Kidney (tissue), 14 donors: ENCODE measurements around the gene VENTX. TPM values are rescaled to one million over a fixed set of nuclear protein-coding genes. Genes with fewer than 3 reads are reported as not detected.
"Not testable (repeated sequence)": the region's sequence is repeated elsewhere in the genome, so short reads cannot be mapped to it uniquely, and the experiment has no call there.

Experiments used
- DNase-seq, 5 donors: peaks; one replicate each; pipeline ENCODE4 v3.0.0-alpha.2; 2013 to 2020
- FAIRE-seq: peaks from 2 replicates; lab custom pipeline; 2012; peaks lifted over from hg19 to GRCh38; lab: Jason Lieb, UNC
- H3K27ac ChIP-seq, 2 donors: one replicate each; pipeline ENCODE4 v1.7.0; 2013; ENCODE audit warnings: low read depth in 2 of 2, low read length in 2 of 2, inconsistent platforms in 1 of 2
- H3K27me3 ChIP-seq: one replicate; pipeline ENCODE4 v1.7.1; 2013; ENCODE audit warnings: low read length, inconsistent platforms; ENCODE audit not compliant: control insufficient read depth, insufficient read depth
- H3K36me3 ChIP-seq, 3 donors: one replicate each; pipeline versions ENCODE4 v1.7.0 to v1.7.1; 2013; ENCODE audit warnings: low read length in 3 of 3, control low read depth in 1 of 3, inconsistent platforms in 1 of 3; ENCODE audit not compliant: insufficient read depth in 3 of 3, control insufficient read depth in 2 of 3
- H3K4me1 ChIP-seq, 3 donors: one replicate each; pipeline versions ENCODE4 v1.7.0 to v1.7.1; 2013; ENCODE audit warnings: low read length in 3 of 3, inconsistent platforms in 1 of 3, low read depth in 1 of 3; ENCODE audit not compliant: control insufficient read depth in 2 of 3, insufficient read depth in 2 of 3
- H3K4me3 ChIP-seq, 3 donors: one replicate each; pipeline versions ENCODE4 v1.7.0 to v1.8.1; 2013; ENCODE audit warnings: low read length in 3 of 3, control low read depth in 1 of 3, inconsistent platforms in 1 of 3
- H3K9ac ChIP-seq, 3 donors: one replicate each; pipeline versions ENCODE4 v1.7.0 to v1.7.1; 2013; ENCODE audit warnings: low read length in 3 of 3, control low read depth in 1 of 3, inconsistent platforms in 1 of 3
- H3K9me3 ChIP-seq, 3 donors: one replicate each; pipeline versions ENCODE4 v1.7.0 to v1.7.1; 2013; ENCODE audit warnings: low read length in 3 of 3, control low read depth in 1 of 3, inconsistent platforms in 1 of 3; ENCODE audit not compliant: control insufficient read depth in 2 of 3, insufficient read depth in 1 of 3
- intact Hi-C: fragments of 100-400 bp; cut with DNase I; formaldehyde crosslinking; loops from one replicate; pipeline ENCODE4 v1.11.1; 2022
- polyA plus RNA-seq: library from polyadenylated mRNA; stranded (reverse); fragments of 350-450 nt; fragmentation: Illumina TruSeq; extraction: RNeasy Lipid Tissue Mini Kit (QIAGEN cat#74804); gene quantifications from one replicate; pipeline ENCODE4 v1.2.3, GENCODE V29; 2014; ENCODE audit warnings: low read depth, low replicate concordance; ENCODE audit not compliant: insufficient read depth
- total RNA-seq: library from RNA; stranded (reverse); fragmentation: NEBNext Ultra II Directional; extraction: Animal tissue kit (Norgen Biotek cat#: 25700); gene quantifications from one replicate; pipeline ENCODE4 v1.2.1, GENCODE V29; 2021
- TF ChIP-seq, protein P1 (sequence below): IDR thresholded peaks from 3 replicates; pipeline ENCODE4 v1.5.1; 2012; ENCODE audit warnings: mild to moderate bottlenecking, moderate library complexity, borderline replicate concordance; ENCODE audit not compliant: insufficient read depth; ENCODE audit errors: extremely low read depth
- donor health status: control.
- donor health status: control.
- donor health status: control.
- donor health status: control.
- donor health status: control.
- donor health status: DM: yes; HTN: yes; CAD: no.
- donor health status: Normal renal cell carcinoma (clear cell type).

VENTX gene
- total and polyA plus RNA-seq, 2 donors from 2014 or later = 0.39 to 3.3 TPM

DNA sequence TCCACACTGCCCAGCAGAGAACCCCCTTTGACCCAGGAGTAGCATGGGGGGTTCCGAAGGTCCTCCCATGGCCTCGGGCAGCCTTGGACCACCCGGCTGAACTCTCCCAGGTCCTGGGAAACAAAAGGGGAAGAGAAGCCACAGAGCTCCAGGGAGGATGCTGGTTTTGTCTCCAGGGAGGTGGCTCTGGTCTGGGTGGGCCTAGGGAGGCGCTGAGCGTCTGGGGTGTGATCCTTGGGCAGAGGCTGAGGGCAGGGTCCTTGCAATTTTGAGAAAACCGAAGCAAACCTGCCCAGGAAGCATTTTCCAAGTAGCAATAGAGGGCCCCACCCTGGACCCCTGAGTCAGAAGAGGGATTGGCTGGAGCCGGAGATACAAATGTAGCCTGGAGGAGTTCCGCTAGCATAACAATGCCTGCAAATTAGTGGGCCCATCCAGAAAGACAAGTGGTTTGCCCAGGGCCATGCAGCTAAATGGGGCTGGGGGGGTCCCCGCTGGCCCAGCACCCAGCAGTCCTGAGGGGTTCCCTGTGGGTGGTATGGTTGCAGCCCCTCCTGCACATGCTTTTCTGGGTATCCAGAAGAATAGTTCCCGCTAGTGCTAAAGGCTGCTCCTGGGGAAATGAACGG, 5.6 kb upstream of the VENTX start:
- FAIRE-seq (no peak), DNase-seq (no peak)
- no peak overlapping the region for H3K9ac ChIP-seq
- no peak overlapping the region for H3K27ac ChIP-seq
- no peak overlapping the region for H3K4me3 ChIP-seq
- intact Hi-C loops = no loop called here
- H3K36me3 ChIP-seq = no peaks in the 10 kb centered on the region
- H3K4me1 ChIP-seq = no peaks in the 10 kb centered on the region
- H3K27me3 ChIP-seq = peaks cover 29% of the 10 kb centered on the region
- no peaks in the 10 kb centered on the region for H3K9me3 ChIP-seq
- TF ChIP-seq, protein P1, sequence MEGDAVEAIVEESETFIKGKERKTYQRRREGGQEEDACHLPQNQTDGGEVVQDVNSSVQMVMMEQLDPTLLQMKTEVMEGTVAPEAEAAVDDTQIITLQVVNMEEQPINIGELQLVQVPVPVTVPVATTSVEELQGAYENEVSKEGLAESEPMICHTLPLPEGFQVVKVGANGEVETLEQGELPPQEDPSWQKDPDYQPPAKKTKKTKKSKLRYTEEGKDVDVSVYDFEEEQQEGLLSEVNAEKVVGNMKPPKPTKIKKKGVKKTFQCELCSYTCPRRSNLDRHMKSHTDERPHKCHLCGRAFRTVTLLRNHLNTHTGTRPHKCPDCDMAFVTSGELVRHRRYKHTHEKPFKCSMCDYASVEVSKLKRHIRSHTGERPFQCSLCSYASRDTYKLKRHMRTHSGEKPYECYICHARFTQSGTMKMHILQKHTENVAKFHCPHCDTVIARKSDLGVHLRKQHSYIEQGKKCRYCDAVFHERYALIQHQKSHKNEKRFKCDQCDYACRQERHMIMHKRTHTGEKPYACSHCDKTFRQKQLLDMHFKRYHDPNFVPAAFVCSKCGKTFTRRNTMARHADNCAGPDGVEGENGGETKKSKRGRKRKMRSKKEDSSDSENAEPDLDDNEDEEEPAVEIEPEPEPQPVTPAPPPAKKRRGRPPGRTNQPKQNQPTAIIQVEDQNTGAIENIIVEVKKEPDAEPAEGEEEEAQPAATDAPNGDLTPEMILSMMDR = no peak

DNA sequence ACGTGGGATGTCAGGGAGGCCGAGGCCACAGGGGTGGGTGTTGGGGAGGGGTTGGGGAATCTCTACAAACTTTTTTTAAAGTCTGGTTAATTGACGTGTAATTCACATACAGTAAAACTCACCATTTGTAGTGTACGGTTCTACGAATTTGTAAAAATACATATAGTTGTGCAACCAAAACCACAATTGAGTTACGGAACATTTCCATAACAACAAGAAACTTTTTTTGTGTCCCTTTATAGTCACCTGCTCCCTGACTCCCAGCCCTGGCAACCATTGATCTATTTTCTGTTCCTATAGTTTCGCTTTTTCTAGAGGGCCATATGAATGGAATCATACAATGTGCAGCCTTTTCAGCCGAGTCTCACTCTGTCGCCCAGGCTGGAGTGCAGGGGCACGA, 2.9 kb upstream of the VENTX start:
- H3K9me3 ChIP-seq, H3K36me3 ChIP-seq, H3K4me1 ChIP-seq, FAIRE-seq, intact Hi-C loops, DNase-seq, H3K27ac ChIP-seq, H3K9ac ChIP-seq, H3K4me3 ChIP-seq: not testable (repeated sequence)
- peaks cover 20% of the 10 kb centered on the region for H3K27me3 ChIP-seq

DNA sequence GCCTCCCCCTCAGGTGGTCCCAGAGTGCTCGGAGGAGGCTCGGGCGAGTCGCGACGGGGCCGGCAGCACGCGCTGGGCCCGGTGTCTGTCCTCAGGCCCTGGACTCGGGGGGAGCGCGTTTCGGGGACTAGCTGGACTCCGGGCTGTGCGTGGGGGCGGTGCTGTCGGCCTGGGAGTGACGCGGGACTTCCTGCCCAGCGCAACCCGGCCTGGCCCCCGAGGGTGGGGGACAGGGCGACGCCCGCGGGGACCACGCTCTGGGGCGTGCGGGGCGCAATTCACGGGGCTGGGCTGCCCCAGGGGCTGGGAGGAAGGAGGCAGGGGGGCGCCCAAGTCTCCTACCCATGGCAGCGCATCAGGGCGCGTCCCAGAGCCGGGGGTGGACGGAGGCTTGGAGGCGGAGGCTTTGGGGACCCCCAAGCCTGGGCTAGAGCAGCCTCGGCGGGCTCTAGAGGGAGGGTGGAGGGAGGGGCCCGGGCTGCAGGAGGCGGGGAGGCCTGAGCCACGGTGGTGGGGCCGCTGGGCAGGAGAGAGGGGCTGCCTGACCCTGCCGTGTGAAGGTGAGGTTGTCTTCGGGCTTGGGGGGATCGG, 2.3 kb upstream of the VENTX start:
- intact Hi-C loops = no loop called here
- Histone ChIP-seq H3K27ac (no peak overlapping the region), H3K36me3 (no peaks in the 10 kb centered on the region), H3K4me3 (no peak overlapping the region), H3K9me3 (no peaks in the 10 kb centered on the region), H3K27me3 (peaks cover 20% of the 10 kb centered on the region), H3K9ac (no peak overlapping the region), H3K4me1 (no peaks in the 10 kb centered on the region)
- FAIRE-seq (no peak), DNase-seq (peak in 3 of 5 donors; percentile 30 to 72 (median 55))
- TF ChIP-seq, protein P1 = no peak

DNA sequence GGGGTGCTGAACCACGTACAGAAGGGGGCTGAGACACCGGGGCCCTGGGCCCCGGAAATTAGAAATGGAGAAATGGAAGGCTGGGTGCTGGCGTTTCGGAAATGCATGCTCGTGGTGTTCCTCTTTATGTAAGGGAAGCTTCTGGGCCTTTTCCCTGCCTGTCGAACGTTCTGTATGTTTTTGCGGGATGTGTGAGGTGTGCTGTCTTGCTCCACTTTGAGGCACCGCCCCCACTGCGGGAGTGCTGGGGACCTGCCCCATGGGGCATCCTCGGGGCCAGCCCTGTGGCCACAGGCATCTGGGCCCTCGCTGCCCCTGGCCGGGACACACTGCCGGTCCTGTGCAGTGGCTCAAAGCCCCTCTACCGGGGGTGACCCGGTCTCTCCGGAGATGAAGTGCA, 1.7 kb upstream of the VENTX start:
- Histone ChIP-seq H3K4me1 (no peaks in the 10 kb centered on the region), H3K9ac (no peak overlapping the region), H3K9me3 (no peaks in the 10 kb centered on the region), H3K27ac (no peak overlapping the region), H3K36me3 (no peaks in the 10 kb centered on the region), H3K4me3 (no peak overlapping the region), H3K27me3 (peaks cover 20% of the 10 kb centered on the region)
- peak in 2 of 5 donors; percentile 45 to 75 for DNase-seq
- FAIRE-seq = no peak
- TF ChIP-seq, protein P1 = no peak
- intact Hi-C loops = no loop called here
